GM12873 (cell line): ENCODE data around the gene CYB5RL.

ENCODE experiments used
- CTCF ChIP-seq: IDR thresholded peaks from 2 replicates; pipeline ENCODE4 v1.5.1; 2012; ENCODE audit warnings: low read depth, mild to moderate bottlenecking, moderate library complexity, low read length, control low read depth; ENCODE audit not compliant: insufficient read depth; ENCODE audit errors: missing control alignments

Gene CYB5RL

DNA sequence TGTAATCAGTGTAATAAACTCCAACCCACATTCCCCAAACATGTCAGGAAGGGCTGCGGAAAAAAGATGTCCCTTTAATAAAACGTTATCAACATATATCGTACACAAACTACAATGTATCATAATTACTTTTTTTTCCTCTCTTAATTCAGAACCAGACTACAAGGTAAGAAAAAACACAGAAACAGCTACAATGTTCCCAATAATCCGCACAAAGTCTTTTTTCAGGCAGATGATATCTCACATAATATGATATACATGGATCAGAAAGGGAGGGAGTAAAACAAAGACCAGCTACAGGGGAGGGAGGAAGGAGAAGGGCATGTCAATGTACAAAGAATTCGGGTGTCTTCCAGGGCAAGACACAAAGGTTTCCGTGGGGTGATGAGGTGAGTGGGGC, 25.5 kb upstream of the CYB5RL start:
- TF ChIP-seq CTCF, result no peak

DNA sequence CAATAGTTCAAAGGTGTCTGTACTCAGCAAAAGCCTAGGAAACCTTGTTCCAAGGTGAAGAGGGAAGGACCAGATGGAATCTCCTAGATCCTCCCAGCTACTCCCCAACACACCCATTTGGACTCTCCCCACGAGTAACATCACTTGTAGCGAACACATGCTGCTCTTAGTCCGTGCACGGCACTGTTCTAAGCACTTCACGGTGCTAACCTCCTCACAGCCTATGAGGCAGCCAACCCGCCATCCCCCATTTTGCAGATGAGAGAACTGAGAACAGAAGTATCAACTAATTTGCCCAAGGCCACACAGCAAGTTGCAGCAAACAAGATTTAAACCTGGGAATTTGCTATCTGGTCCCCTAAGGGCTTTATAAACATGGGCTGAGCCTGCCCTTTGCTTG, 24.4 kb upstream of the CYB5RL start:
- no peak for TF ChIP-seq CTCF

- TF ChIP-seq CTCF, result no peak
Measured at GRCh38 chr1:54223441-54224202, 23.8 kb upstream of the CYB5RL start.

DNA sequence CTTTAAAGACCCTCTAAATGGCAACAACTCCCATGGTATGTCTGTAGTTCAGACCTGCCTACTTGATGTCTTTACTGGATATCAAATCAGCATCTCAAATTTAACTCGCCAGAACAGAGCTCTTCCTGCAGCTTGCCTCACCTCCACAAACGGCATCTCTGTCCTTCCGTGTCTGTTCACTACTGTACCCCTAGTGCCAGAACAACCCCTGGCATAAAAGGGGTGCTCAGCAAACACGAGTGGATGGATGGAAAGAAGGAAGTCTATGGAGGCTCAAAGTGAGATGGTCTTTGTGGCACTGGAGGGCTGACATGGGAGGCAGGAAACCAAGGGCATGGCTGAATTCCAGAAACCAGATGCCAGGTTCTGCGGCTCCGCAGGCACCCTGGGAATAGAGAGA, 22.9 kb upstream of the CYB5RL start:
- no peak for TF ChIP-seq CTCF

DNA sequence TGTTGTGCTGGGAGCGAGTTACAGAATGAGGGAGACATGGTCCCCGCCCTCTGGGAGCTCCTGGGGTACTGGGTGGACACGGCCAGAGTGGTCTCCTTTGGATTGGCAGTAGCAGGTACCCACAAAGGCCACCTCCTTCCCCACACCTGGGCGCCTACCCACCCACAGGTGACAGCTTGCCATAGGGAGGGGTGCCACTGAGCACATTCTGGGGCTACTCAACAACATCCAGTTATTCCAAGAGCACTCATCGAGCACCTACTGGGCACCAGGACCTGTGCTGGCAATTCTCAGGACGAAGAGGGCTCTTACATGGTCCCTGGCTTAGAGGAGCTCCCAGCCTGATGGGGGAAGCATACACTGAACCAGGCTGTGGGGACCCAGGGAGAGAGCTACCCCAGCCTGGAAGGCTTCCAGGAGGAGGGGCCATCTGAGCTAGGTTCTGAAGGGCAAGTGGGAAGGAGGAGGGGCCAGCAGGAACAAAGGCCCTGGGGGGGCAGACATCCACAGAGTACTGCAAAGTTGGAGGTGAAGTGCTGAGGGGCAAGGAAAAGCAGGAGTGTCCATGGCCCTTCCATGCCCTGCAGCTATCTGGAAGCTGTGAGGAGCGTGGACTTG, 22.1 kb upstream of the CYB5RL start:
- TF ChIP-seq CTCF, result no peak

GRCh38 chr1:54221113-54221834, 21.4 kb upstream of the CYB5RL start:
- no peak for TF ChIP-seq CTCF
